ENCODE data around the gene SYTL3.

Gene SYTL3

DNA sequence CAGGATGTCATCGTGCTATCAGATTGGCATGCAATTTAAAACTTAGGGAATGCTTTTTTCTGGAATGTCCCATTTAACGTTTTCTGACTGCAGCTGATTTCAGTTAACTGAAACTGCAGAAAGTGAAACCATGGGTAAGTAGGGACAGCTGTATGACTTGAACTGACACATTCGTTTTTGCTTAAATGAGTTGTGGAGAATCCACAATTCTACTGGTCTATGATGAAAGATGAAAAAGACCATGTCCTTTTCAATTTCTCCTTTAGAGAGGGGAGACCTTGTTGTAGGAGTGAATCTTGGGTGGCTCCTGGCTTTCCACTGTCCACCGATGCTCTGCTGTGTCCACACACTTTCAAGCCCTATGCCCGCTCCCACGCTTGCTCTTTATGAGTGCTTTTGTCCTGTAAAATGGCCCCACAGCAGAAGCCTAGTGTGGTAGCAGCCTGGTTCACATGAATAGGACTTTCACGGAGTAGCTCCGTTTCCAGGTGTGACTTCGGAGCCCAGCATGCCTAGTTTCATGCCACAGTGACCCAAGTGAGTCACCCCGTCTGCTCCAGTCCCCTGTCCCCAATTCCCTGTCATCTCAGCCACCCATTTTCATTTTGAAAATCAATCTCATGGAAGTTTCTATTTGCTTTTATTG, 27.2 kb upstream of the SYTL3 start:
- DNase-seq (ENCODE audit: extremely low spot score), result peak; percentile 32
- TF ChIP-seq, protein P1, sequence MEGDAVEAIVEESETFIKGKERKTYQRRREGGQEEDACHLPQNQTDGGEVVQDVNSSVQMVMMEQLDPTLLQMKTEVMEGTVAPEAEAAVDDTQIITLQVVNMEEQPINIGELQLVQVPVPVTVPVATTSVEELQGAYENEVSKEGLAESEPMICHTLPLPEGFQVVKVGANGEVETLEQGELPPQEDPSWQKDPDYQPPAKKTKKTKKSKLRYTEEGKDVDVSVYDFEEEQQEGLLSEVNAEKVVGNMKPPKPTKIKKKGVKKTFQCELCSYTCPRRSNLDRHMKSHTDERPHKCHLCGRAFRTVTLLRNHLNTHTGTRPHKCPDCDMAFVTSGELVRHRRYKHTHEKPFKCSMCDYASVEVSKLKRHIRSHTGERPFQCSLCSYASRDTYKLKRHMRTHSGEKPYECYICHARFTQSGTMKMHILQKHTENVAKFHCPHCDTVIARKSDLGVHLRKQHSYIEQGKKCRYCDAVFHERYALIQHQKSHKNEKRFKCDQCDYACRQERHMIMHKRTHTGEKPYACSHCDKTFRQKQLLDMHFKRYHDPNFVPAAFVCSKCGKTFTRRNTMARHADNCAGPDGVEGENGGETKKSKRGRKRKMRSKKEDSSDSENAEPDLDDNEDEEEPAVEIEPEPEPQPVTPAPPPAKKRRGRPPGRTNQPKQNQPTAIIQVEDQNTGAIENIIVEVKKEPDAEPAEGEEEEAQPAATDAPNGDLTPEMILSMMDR (IDR thresholded peaks at IDR 0.05; ENCODE audit: control extremely low read depth, extremely low read depth, low read depth, missing control alignments), result no peak
- ChIA-PET CTCF (interaction anchor here (1.3 to 1.9 kb wide), 2 partner anchors 8 to 17 kb away, joined by 4 to 5 read pairs; no protein-coding TSS in a partner anchor), POLR2A (no interaction called here)

GRCh38 chr6:158624684-158625682, 24.9 kb upstream of the SYTL3 start:
- ChIA-PET POLR2A (interaction anchor here (0.5 kb wide), 1 partner anchor 11 kb away, joined by 3 read pairs; no protein-coding TSS in a partner anchor), CTCF (interaction anchor here (1.3 kb wide), 1 partner anchor 19 kb away, joined by 3 read pairs; no protein-coding TSS in a partner anchor)
- TF ChIP-seq, protein P1 (IDR thresholded peaks at IDR 0.05; ENCODE audit: control extremely low read depth, extremely low read depth, low read depth, missing control alignments), result no peak
- peak; percentile 11 for DNase-seq (ENCODE audit: extremely low spot score)

DNA sequence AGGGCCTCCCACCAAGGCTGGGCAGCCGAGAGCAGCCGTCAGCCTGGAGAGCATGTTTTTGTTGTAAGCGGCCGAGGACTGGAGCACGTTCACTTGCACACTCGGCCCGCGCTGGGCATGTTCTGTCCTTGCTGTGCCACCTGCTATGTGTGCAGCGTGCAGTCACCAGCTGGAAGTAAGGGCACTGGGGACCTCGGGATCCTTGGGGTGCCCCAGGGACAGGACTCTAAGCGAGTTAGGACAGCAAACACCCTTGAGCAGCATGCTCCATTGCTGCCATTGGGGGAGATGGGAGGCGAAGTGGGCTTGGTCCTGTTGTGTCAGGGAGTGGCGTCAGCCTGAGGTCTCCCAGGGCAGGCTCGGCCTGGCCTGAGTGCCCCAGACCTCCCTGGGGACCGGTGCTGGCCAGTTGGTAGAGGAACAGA, 24.0 kb upstream of the SYTL3 start:
- ChIA-PET CTCF (interaction anchor here (1.0 kb wide), 1 partner anchor 412 kb away, joined by 3 read pairs; no protein-coding TSS in a partner anchor), POLR2A (interaction anchor here (0.5 kb wide), 1 partner anchor 10 kb away, joined by 3 read pairs; no protein-coding TSS in a partner anchor)
- peak; percentile 15 for DNase-seq (ENCODE audit: extremely low spot score)
- TF ChIP-seq, protein P1 (IDR thresholded peaks at IDR 0.05; ENCODE audit: control extremely low read depth, extremely low read depth, low read depth, missing control alignments), result no peak

- TF ChIP-seq, protein P1 (IDR thresholded peaks at IDR 0.05; ENCODE audit: control extremely low read depth, extremely low read depth, low read depth, missing control alignments), result no peak
- CTCF ChIA-PET, result interaction anchor here (1.0 kb wide), 1 partner anchor 412 kb away, joined by 3 read pairs; no protein-coding TSS in a partner anchor
- DNase-seq (ENCODE audit: extremely low spot score), result peak; percentile 13
- POLR2A ChIA-PET, result no interaction called here
Measured at GRCh38 chr6:158626360-158627167, 23.3 kb upstream of the SYTL3 start.

DNA sequence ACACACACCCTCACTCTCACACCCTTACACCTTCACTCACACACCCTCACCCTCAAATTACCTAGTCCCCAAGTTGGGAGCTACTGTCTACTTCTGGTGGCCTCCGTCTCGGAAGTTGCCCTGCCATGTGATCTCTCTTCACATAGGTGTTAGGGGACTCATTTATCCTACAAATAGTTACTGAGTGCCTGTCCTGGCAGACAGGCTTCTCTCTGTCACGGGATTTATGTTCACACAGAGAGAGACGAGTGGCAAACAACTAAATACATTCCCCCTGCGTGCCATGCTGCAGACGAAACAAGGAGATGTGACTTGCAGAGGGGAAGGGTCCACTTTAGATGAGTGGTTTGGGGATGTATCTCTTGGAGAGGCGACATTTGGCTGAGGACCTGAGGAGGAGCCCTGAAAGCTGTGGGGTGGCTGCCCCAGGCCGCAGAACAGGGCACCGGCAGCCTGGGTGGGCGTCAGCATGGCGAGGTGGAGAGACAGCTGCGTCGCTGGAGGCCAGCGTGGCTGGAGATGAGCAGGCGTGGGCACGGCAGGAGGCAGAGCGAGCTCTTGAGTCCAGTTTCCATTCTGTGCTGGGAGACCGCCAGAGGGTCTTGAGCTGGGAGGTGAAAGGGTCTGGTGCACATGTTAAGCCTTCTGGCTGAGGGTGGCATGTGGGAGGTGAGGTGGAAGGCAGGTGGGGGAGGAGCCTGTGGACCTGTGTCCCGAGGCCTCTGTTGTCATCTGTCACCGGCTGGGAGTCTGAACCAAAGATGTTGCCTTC, 22.5 kb upstream of the SYTL3 start:
- ChIA-PET POLR2A (no interaction called here), CTCF (interaction anchor here (1.6 kb wide), 2 partner anchors 22 to 77 kb away, joined by 3 to 4 read pairs; no protein-coding TSS in a partner anchor)
- TF ChIP-seq, protein P1 (IDR thresholded peaks at IDR 0.05; ENCODE audit: control extremely low read depth, extremely low read depth, low read depth, missing control alignments), result no peak
- peak; percentile 4 for DNase-seq (ENCODE audit: extremely low spot score)
